GM19035 (cell line): ENCODE measurements around the gene FAM163B.

ENCODE experiments used
- ATAC-seq: cut with Tn5 transposase; IDR thresholded peaks from one replicate; pipeline ENCODE4 v1.9.1; 2021; ENCODE audit not compliant: unreplicated experiment

Gene FAM163B

GRCh38 chr9:133532937-133533668 lies 76.1 kb downstream of the FAM163B start:
- ATAC-seq, result no peak

GRCh38 chr9:133531293-133531692 lies 77.9 kb downstream of the FAM163B start:
- no peak for ATAC-seq

- no peak for ATAC-seq
Measured at GRCh38 chr9:133529874-133530273, 79.3 kb downstream of the FAM163B start.

GRCh38 chr9:133529457-133529856 lies 79.7 kb downstream of the FAM163B start:
- ATAC-seq, result no peak

- ATAC-seq, result no peak
Measured at GRCh38 chr9:133528876-133529241, 80.3 kb downstream of the FAM163B start.

GRCh38 chr9:133528001-133528875 lies 81.0 kb downstream of the FAM163B start:
- ATAC-seq, result no peak

GRCh38 chr9:133527444-133527920 lies 81.7 kb downstream of the FAM163B start:
- no peak for ATAC-seq
